Daoy (cell line): Measurements from ENCODE around the gene TTC1. TPM values are rescaled to one million over a fixed set of nuclear protein-coding genes. Genes with fewer than 3 reads are reported as not detected.
"Not testable (repeated sequence)": the region's sequence is repeated elsewhere in the genome, so short reads cannot be mapped to it uniquely, and the experiment has no call there.

Experiments used
- DNase-seq: peaks from one replicate; pipeline ENCODE4 v3.0.0-alpha.2; 2015; ENCODE audit warnings: low read depth
- total RNA-seq: library from RNA; depleted of rRNA; stranded (reverse); fragments of >200 nt; shearing (Covaris generic); gene quantifications from 2 replicates; pipeline ENCODE4 v1.2.3, GENCODE V29; 2014

TTC1 gene
- total RNA-seq, 1 experiment from 2014 or later: 131 TPM

DNA sequence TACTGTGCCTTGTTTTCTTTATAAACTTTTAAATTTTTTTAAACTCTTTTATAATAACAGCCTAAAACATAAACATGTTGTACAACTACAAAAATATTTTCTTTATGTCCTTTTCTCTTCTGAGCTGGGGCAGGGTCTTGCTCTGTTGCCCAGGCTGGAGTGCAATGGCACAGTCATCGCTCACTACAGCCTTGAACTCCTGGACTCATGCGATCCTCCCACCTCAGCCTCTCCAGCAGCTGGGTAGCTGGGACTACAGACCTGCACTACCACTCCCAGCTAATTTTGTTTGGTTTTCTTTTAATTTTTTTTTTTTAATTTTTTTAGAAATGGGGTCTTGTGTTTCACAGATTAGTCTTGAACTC lies 31.5 kb downstream of the TTC1 start:
- no peak for DNase-seq

DNA sequence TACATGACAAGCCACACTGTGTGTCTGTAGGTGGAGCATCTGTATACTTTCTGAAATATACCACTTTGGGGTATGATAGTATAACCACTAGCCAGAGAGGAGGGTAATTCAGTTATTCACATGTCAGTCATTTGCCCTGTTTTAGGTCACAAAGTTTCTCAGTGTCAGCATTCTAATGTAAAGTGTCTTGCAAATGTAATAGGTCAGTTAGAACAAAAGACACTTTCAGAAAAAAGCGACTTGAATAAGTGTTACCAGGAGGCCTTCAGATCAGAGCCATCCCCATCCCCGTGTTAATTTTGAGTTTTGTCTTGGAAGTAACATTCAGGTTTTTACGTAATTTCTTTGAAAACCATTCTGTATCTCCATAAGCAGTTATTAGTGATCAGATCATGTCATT lies 33.7 kb downstream of the TTC1 start:
- DNase-seq: no peak

DNA sequence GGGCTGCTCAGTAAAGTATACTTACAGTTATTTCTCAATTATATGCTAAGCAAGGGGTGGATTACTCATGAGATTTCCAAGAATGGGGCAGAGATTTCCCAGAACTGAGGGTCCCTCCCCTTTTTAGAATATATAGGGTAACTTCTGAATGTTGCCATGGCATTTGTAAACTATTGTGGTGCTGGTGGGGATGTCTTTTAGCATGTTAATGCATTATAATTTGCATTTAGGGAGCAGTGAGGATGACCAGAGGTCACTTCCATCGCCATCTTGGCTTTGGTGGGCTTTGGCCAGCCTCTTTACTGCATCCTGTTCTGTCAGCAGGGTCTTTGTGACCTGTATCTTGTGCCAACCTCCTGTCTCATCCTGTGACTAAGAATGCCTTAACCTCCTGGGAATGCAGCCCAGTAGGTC lies 35.5 kb downstream of the TTC1 start:
- no peak for DNase-seq

DNA sequence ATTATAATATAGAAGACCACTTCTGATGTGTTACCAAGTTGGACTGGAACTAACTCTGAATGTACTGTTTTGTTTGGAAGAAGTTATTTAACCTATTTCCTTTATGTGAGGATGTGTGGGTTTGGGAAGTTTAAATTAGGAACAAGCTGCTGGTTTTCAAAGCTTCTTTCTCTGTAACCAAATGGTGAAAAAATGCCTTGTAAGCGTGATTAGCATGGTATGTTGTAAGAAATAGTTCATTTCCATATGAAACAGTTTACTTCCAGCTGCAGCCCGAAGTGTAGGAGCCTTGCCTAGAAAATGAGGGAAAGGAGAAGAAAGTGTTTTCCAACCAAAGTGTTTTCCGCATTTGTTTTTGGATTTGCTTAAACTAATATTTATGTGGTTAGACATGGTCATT lies 36.0 kb downstream of the TTC1 start:
- DNase-seq: no peak

DNA sequence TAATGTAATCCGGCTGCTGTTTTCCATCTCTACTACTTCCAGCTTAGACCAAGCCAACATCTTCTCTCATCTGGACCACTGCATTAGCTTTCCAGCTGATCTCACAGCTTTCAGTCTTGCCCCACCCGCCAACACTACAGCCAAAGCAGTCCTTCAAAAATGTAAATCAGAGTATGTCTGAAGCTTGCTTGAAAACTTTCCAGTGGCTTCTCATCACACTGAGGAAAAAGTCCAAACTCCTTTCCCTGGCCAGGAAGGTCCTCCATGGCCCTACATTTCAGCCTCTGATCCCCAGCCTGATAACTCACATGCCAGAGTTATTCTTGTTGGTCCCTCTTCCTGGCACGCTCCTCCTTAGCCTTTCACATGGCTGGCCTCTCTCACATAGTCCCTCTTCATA lies 38.5 kb downstream of the TTC1 start:
- no peak for DNase-seq

DNA sequence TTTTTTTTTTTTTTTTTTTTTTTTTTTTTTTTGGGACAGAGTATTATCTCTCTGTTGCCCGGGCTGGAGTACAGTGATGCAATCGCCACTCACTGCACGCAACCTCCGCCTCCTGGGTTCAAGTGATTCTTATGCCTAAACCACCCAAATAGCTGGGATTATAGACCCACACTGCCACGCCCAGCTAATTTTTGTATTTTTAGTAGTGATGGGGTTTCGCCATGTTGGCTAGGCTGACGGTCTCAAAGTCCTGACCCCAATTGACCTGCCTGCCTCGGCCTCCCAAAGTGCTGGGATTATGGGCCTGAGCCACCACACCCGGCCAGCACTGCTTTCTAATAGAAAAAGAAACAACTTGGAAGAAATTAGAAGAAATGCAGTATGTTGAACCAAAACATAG lies 39.2 kb downstream of the TTC1 start:
- no peak for DNase-seq

DNA sequence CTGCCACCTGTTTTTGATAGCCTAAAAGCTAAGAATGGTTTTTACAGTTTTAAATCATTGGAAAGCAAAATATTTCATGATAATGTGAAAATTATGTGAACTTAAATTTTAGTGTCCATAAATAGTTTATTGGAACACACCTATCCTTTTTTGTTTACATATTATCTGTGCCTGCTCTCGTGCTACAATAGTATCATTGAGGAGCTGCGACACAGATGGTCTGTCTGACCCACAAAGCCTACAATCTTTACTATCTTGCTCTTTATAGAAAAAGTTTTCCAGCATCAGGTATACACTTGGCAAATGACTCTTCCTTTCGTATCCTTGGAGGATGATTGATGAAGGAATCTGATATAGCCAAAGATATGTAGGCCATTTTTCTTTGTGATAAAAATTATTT lies 40.2 kb downstream of the TTC1 start:
- no peak for DNase-seq

DNA sequence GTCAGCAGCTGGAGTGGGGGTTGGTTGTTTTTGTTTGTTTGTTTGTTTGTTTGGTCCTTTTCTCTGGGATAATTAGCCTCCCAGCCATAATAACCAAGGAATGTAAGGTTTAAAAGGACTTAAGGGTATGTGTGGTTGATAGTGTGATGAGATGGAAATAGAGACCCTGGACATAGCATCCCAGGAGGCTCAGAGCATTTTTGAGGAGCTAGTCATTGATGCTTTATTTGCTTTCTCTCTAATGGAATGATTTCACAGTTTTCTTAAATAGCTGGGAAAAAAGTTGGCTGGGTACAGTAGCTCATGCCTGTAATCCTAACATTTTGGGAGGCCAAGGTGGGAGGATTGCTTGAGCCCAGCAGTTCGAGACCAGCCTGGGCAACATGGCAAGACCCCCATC lies 45.1 kb downstream of the TTC1 start:
- DNase-seq: no peak

DNA sequence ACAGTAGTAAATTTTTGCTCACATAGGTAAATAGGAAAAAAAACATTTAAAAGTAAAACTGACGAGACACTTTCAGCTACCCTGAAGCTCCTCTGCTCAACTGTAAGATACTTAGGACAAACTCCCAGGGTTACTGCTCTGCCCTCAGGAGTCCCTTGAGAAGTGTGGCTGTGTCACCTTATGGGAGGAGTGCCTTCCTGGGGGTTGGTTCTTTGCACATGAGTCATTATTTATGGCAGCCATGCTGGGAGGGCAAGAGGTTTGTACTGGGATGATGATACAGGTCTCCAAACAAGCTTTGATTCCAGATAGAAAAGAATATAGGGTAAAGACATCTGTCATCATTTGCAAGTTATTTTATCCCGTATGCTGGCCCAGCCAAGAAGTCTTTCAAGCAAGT lies 45.9 kb downstream of the TTC1 start:
- peak; percentile 70 for DNase-seq

DNA sequence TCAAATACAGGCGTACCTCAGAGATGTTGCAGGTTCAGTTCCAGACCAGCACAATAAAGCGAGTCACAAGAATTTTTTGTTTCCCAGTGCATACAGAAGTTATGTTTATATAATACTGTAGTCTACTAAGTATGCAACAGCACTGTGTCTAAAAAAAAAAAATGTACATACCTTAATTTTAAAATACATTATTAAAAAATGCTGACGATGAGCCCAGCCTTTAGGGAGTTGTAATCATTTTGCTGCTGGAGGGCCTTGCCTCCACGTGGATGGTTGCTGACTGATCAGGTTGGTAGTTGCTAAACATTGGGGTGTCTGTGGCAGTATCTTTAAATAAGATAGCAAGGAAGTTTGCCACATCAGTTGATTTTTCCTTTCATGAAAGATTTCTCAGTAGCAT lies 48.3 kb downstream of the TTC1 start:
- no peak for DNase-seq

DNA sequence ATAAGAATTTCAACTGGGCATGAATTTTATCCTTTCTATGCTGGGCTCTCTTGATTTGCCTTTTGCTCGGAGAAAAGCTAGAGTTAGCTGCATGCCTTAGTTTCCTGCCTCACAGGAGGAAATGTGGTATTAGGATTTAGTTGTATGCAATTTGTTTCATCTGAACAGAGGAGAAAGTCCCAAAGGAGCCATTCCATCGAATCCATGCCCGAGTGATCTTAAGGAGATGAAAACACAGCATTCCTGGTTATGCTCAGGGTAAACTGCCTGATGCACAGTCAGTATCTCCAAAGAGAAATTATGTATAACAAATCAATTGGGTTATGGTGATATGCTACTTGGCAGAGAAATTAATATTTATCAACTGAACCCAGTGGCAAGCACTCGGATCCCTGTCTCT lies 51.1 kb downstream of the TTC1 start:
- no peak for DNase-seq

DNA sequence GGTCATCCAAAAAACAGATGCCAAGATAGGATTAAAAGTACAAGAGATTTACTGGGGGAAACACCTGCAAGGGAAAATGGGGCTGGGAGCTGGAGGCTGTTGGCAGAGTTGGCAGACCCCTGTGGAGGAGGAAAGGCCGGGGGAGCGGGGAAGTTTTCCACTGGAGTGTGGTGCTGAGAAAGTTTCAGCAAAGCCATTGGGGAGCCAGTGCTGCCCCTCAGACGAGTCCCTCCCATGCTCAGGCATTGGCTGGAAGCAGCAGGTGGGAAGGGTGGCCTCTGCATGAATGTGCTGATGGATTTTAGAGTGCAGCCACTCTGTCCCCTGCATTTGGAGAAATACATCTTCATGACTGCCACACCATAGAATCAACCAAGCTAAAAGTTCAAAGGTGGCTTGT lies 52.8 kb downstream of the TTC1 start:
- no peak for DNase-seq

DNA sequence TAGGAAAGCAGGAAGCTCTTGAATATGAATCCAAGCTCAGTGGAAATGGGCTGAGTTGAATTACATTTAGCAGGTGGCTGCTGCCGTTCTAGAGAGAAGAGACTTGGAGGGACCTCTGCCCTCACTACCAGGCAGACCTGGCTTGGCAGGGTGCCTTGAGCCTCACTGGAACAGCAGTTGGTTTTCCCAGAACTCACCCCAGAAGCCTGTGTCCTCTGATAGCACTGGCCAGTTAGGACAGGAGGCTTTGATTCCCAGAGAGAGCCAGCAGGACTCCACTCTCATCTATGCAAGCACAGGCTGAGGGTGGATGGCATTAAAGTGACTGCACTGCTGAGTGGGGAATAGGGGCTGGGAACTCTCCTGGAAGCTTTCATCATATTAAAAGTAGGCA lies 55.5 kb downstream of the TTC1 start:
- no peak for DNase-seq

DNA sequence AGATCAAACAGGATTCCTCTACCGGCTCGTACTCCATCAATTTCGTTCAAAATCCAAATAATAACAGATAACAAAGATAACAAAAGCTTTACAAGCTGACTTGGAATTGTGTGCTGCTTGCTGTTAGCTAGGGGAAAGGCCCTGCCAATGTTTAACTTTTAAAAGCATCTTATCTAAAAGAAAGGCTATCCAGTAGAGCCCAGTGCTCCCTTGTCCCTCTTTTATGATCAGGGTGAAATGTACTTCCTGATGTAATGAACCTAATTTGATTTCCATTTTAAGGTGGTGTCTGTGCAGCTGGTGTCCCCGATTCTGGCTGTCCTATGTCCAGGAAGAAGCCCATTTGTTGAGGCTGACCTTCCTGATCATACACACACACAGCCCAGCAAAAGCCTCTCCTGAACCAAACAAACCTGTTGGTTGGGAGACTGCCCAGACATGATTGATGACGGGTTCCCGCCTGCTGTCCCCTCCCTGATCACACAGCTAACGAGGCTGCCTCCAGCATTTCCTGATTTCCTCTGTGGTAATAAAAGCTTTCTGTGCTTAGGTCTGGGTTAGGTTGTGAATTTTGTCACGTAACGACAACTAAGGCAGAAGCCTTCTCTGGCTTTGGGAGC lies 56.2 kb downstream of the TTC1 start:
- DNase-seq: no peak

DNA sequence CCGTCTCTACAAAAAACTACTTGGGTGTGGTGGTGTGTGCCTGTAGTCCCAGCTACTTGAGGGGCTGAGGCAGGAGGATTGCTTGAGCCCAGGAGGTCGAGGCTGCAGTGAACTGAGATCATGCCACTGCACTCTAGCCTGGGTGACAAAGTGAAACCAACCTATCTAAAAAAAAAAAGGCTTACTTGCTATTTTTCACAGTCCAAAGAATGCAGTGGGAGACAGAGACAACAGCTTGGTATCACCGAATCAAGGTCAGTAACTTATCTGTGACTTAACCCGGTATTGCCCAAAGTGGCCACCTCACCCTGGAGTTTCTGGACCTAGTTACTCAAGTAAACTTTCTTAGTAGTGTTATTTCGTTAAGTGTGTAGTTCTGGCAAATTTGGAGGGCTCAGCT lies 60.2 kb downstream of the TTC1 start:
- not testable (repeated sequence) for DNase-seq

DNA sequence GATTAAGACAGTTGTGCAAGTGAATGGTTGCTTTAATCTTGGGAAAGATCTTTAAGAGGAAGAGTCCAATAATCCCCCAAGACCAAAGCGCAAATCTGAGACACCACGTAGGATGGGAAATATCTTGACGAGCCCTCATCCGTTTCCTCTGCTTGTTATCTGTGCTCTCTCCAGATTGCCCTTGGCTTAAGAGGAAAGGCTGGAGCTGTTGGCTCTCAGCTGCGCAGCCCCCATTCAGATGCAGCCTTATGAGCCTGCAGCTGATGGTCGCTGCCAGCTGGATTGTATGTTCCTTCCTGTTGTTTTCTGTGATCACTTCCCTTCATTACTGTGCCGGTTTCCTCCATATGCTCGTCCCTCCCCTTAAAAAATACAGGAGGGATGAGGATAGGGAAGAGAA lies 62.6 kb downstream of the TTC1 start:
- DNase-seq: no peak

DNA sequence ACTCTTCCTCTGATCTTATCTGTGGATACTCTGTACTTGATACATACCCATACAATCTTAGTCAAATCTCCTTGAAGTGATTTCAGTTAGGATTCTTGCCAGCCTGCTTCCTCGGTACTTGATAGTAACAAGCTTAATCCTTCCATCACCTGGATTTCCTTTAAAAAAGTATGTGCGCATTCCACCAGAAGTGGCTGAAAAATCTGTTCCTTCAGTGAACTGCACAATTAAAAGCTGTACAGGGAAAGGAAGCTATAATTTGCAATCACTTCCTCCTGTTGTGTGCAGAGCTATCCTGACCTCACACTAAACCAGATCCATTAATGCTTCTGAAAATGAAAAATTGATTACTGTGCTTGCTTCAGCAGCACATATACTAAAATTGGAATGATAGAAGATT lies 63.0 kb downstream of the TTC1 start:
- no peak for DNase-seq

DNA sequence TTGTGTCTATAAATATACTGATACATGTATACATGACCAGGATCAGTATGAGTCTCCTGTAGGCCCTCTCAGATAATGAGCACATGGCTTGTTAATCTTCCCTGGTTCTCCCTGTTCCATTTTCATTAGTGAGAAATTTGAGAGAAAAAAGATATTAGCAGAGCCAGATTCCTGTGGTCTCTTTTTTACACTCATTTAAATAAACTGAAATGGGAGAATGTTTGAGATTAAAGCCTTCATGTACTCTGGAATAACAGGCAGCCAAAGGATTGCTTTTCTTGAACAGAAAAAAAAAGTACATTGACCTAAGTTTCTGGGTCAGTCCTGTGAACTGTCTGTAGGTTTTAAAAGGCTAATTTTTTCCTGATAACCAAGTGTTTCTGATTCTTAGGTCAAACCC lies 66.1 kb downstream of the TTC1 start:
- no peak for DNase-seq

DNA sequence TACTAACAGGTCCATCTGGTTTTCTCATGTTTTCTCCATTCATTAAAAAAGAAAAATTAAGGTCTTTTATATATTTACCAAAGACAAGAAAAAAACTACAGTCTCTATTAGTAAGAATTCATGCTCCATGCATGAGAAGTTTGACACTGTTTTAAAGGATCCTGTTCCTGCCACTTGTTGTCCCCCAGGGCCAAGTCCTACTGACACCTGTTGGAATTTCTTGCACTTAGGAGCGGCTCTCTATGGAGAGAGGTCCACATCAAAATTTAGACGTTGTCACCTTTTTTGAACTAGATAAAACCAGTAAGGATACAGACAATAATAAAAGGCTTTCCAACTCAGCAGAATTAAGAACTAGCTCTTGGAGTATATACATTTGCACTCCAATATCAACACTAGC lies 68.1 kb downstream of the TTC1 start:
- no peak for DNase-seq

DNA sequence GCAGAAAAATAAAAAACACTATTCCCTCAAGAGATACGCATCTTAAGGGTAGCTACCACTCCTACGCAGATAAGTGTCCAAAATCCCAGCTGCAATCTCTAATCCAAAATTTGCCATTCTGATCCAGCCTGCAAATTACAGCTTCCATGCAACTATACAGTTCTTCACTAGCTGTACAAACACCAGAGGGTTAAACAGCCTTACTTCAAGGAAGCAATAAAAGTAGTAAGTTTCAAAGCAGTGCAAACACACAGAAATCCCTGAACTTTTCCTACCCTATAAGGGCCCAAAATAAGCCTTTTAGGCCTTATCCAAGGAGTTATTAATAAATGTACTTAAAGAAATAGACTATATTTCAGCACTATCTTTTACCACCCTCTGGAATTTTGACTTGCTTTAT lies 70.8 kb downstream of the TTC1 start:
- no peak for DNase-seq

DNA sequence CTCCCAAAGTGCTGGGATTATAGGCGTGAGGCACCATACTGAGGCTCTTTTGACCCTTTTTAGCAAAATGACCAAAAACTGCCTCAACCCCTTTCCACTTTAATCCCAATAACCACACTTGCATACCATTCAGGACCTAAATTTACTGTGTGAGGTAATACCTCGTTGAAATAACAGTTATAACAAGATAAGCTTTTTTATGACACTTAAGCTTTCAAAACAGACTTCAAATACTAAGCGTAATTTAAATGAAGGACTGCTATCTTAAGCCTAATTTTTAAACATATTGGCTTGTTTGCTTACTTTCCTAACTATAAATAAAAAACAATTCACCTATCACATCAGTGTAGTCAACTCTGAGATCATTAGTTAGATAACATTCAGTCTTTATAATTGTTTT lies 72.6 kb downstream of the TTC1 start:
- DNase-seq: no peak

DNA sequence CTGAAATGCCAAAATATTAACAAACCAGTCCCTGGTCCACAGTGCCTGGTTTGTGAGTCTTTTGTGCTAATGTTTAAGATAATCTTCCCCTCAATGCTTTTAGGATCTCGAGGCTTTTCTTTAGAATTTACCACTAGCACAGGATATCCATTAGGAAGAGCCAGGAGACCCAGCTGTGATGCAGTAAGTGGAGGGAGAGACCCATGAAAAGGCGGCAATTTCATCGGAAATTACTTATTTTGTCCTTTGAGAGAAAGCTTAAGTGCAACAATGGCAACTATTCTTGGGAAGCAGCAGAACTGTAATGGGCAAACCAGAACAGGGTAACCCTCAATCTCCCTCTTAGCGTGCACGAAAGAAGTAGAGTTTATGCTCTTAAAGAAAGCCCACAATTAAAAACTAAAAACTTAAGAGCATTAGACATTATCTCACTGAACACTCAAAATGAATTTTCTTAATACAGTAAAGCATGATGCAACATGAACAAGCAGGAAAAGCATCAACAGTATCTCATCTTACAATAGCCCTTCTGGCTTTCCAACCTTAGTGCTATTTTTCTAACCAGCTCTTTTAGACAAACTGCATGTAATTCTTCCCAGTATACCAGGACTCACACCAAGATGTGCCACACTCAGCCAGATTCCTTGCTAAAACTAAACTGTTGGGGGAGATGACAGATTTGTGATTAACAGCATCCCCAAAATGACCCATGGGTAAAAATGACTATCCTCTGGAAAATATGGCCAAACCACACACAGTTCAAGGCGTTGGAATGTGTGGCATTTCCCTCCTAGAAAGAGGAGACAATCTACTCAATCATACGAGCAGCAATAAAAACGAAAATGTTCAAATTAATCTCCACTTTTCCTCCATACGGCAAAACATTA lies 73.9 kb downstream of the TTC1 start:
- peak; percentile 86 for DNase-seq

DNA sequence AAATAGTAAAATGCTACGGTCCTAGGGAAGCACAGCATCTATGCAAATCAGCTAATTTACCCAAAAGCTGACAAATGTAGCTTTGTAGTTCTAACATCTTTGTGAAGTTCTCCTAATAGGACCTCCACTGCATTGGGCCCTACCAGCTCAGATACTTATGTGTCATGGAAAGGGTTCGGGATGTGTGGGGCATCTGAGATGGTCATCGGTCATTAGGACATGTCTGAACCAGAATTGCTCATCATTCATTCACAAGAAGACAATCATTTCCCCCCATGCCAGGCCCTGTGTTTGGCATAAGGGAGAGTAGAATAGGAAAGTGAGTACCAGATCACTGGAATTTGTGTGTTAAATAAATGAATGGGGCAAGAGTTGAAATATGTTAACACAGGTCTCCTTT lies 74.6 kb downstream of the TTC1 start:
- DNase-seq: peak; percentile 67

DNA sequence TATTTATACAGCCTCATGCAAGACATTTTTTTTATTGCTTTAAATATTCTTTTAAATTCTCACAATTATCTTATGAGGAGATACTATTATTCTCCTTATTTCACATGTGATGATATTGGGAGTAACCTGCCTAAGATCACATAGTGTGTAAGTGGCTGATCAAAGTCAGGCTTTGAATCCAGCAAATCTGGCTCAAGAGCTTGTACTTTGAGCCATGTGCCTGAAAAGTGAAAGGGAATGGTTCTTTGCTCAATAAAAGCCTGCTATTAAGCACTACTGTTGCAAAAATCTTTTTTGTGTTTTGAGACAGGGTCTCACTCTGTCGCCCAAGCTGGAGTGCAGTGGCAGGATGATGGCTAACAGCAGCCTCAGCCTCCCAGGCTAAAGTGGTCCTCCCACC lies 75.2 kb downstream of the TTC1 start:
- no peak for DNase-seq
